H9 (cell line): Measurements from ENCODE around the gene SGMS2. TPM values are rescaled to one million over a fixed set of nuclear protein-coding genes. Genes with fewer than 3 reads are reported as not detected.

ENCODE experiments used
- DNase-seq: peaks from one replicate; pipeline ENCODE4 v3.0.0-alpha.2; 2017
- H2AFZ ChIP-seq: one replicate; pipeline ENCODE4 v1.6.1; 2013; ENCODE audit warnings: mild to moderate bottlenecking, low read length, control low read depth, moderate library complexity
- H2AK5ac ChIP-seq: 2 replicates; pipeline ENCODE4 v1.6.1; 2013; ENCODE audit warnings: low read length, control low read depth, mixed read lengths; ENCODE audit not compliant: insufficient read length
- H2BK120ac ChIP-seq: one replicate; pipeline ENCODE4 v1.6.1; 2013; ENCODE audit warnings: low read depth, mild to moderate bottlenecking, low read length, control low read depth, inconsistent platforms; ENCODE audit not compliant: poor library complexity, severe bottlenecking
- H2BK12ac ChIP-seq: 2 replicates; pipeline ENCODE4 v1.6.1; 2013; ENCODE audit warnings: low read length, control low read depth, mixed read lengths, low read depth; ENCODE audit not compliant: insufficient read length
- H2BK15ac ChIP-seq: 2 replicates; pipeline ENCODE4 v1.6.1; 2013; ENCODE audit warnings: low read depth, low read length, control low read depth
- H2BK20ac ChIP-seq: one replicate; pipeline ENCODE4 v1.6.1; 2013; ENCODE audit warnings: low read depth, mild to moderate bottlenecking, low read length, control low read depth, inconsistent platforms; ENCODE audit not compliant: poor library complexity, severe bottlenecking
- H2BK5ac ChIP-seq: 2 replicates; pipeline ENCODE4 v1.6.1; 2013; ENCODE audit warnings: low read length, control low read depth, mixed read lengths; ENCODE audit not compliant: insufficient read length
- H3K14ac ChIP-seq: 2 replicates; pipeline ENCODE4 v1.6.1; 2013; ENCODE audit warnings: low read length, control low read depth; ENCODE audit not compliant: insufficient read depth
- H3K18ac ChIP-seq: 2 replicates; pipeline ENCODE4 v1.6.1; 2013; ENCODE audit warnings: low read depth, mild to moderate bottlenecking, mixed read lengths, low read length, control low read depth; ENCODE audit not compliant: insufficient read length
- H3K23ac ChIP-seq: 2 replicates; pipeline ENCODE4 v1.6.1; 2013; ENCODE audit warnings: low read length, control low read depth, mixed read lengths, low read depth; ENCODE audit not compliant: insufficient read length
- H3K23me2 ChIP-seq: 2 replicates; pipeline ENCODE4 v1.6.1; 2013; ENCODE audit warnings: low read depth, mild to moderate bottlenecking, mixed read lengths, low read length, control low read depth; ENCODE audit not compliant: insufficient read length, poor library complexity, severe bottlenecking
- H3K27ac ChIP-seq: 2 replicates; pipeline ENCODE4 v1.5.1; 2013; ENCODE audit warnings: low read length, control low read depth, mixed read lengths, low read depth; ENCODE audit not compliant: insufficient read length
- H3K27me3 ChIP-seq: 2 replicates; pipeline ENCODE4 v1.6.1; 2013; ENCODE audit warnings: low read length, control low read depth, inconsistent platforms; ENCODE audit not compliant: insufficient read depth
- H3K4ac ChIP-seq: 2 replicates; pipeline ENCODE4 v1.6.1; 2013; ENCODE audit warnings: low read depth, mild to moderate bottlenecking, control low read depth, inconsistent platforms, low read length, moderate library complexity
- H3K4me1 ChIP-seq: 2 replicates; pipeline ENCODE4 v1.6.1; 2013; ENCODE audit warnings: low read length, control low read depth, inconsistent platforms; ENCODE audit not compliant: insufficient read depth
- H3K4me2 ChIP-seq: 2 replicates; pipeline ENCODE4 v1.6.1; 2013; ENCODE audit warnings: low read length, control low read depth, mixed read lengths; ENCODE audit not compliant: insufficient read length, insufficient read depth
- H3K56ac ChIP-seq: 2 replicates; pipeline ENCODE4 v1.6.1; 2013; ENCODE audit warnings: low read depth, mild to moderate bottlenecking, mixed read lengths, low read length, control low read depth; ENCODE audit not compliant: insufficient read length
- H3K79me1 ChIP-seq: 2 replicates; pipeline ENCODE4 v1.6.1; 2013; ENCODE audit warnings: low read depth, mild to moderate bottlenecking, moderate library complexity, low read length, control low read depth, inconsistent platforms; ENCODE audit not compliant: insufficient read depth, poor library complexity, severe bottlenecking
- H3K79me2 ChIP-seq: 2 replicates; pipeline ENCODE4 v1.6.1; 2013; ENCODE audit warnings: low read length, control low read depth, inconsistent platforms; ENCODE audit not compliant: insufficient read depth
- H3K9ac ChIP-seq: 2 replicates; pipeline ENCODE4 v1.6.1; 2013; ENCODE audit warnings: low read length, control low read depth, mixed read lengths; ENCODE audit not compliant: insufficient read length; ENCODE audit errors: extremely low read depth
- H3K9me3 ChIP-seq: one replicate; pipeline ENCODE4 v1.6.1; 2013; ENCODE audit warnings: low read depth, low read length, inconsistent platforms; ENCODE audit not compliant: control insufficient read depth
- H3T11ph ChIP-seq: one replicate; pipeline ENCODE4 v1.6.1; 2013; ENCODE audit warnings: mild to moderate bottlenecking, low read length, control low read depth, inconsistent platforms
- H4K20me1 ChIP-seq: one replicate; pipeline ENCODE4 v1.6.1; 2013; ENCODE audit not compliant: control insufficient read depth, insufficient read length, insufficient read depth
- H4K5ac ChIP-seq: 2 replicates; pipeline ENCODE4 v1.6.1; 2013; ENCODE audit warnings: low read depth, mild to moderate bottlenecking, mixed read lengths, low read length, control low read depth; ENCODE audit not compliant: insufficient read length
- H4K8ac ChIP-seq: replicated peaks from 2 replicates; pipeline ENCODE4 v1.6.1; 2013; ENCODE audit warnings: low read length, control low read depth, mixed read lengths, low read depth; ENCODE audit not compliant: insufficient read length
- H4K91ac ChIP-seq: 2 replicates; pipeline ENCODE4 v1.6.1; 2013; ENCODE audit warnings: low read depth, mild to moderate bottlenecking, moderate library complexity, mixed read lengths, low read length, control low read depth; ENCODE audit not compliant: insufficient read length
- H3K27ac Mint-ChIP-seq, 3 experiments: 2 replicates in 2 of 3; 3 replicates in 1 of 3; pipeline ENCODE4 v1.8.0; 2020 to 2021; ENCODE audit warnings: mixed read lengths in 3 of 3, mild to moderate bottlenecking in 1 of 3, moderate library complexity in 1 of 3
- H3K27me3 Mint-ChIP-seq: 2 replicates; pipeline ENCODE4 v1.8.0; 2021; ENCODE audit warnings: low read depth, mild to moderate bottlenecking, moderate library complexity, mixed read lengths
- H3K36me3 Mint-ChIP-seq, 3 experiments: 2 replicates in 2 of 3; 3 replicates in 1 of 3; pipeline ENCODE4 v1.8.0; 2020 to 2021; ENCODE audit warnings: low read depth in 3 of 3, mixed read lengths in 3 of 3; ENCODE audit not compliant: insufficient read depth in 1 of 3
- H3K4me1 Mint-ChIP-seq, 2 experiments: 2 replicates each; pipeline ENCODE4 v1.8.0; 2020; ENCODE audit warnings: mixed read lengths in 2 of 2
- H3K4me3 Mint-ChIP-seq, 2 experiments: 2 replicates in 1 of 2; 3 replicates in 1 of 2; pipeline ENCODE4 v1.8.0; 2020 to 2021; ENCODE audit warnings: mild to moderate bottlenecking in 2 of 2, mixed read lengths in 2 of 2, moderate library complexity in 1 of 2
- H3K9me3 Mint-ChIP-seq, 2 experiments: 2 replicates in 1 of 2; 3 replicates in 1 of 2; pipeline ENCODE4 v1.8.0; 2020; ENCODE audit warnings: mild to moderate bottlenecking in 2 of 2, mixed read lengths in 2 of 2, moderate library complexity in 1 of 2
- WGBS: extraction: QIAGEN DNeasy Blood & Tissue Kit; methylation state at CpG from one replicate; pipeline ENCODE4 v1.1.7; 2013; ENCODE audit warnings: missing lambda C conversion rate, low lambda C conversion rate, mixed read lengths; ENCODE audit not compliant: insufficient read length; ENCODE audit errors: extremely low coverage; 5-methylcytosine and 5-hydroxymethylcytosine counted together
- total RNA-seq: library from RNA; stranded (reverse); gene quantifications from 2 replicates; pipeline ENCODE4 v1.2.1, GENCODE V29; 2021
- TF ChIP-seq, protein P1 (sequence below): fragments of 200-600 bp; sonication (generic); conservative IDR thresholded peaks from 3 replicates; pipeline ENCODE4 v1.8.0; 2021; ENCODE audit warnings: antibody characterized with exemption, mild to moderate bottlenecking

Gene SGMS2
- total RNA-seq, 1 experiment from 2014 or later, result 9.7 TPM

DNA sequence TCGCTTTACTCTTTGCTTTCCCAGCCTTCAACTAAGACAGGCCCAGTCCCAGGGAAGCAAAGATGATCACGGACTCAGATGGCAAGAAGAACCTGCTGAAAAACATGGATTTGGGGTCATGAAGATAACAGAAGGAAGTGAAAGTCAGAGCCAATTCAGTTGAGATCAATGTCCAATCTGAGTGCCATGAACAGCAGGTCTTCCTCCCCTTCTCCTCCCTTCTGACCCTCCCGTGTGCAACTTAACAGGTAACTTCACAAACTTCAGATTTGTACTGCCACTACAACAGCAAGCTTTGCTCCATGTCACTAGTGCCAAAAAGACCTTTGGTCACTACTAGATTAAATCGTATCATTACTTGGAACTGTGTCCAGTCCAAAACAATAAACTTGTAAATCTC is 15.5 kb upstream of the SGMS2 start:
- peaks cover 32% of the 10 kb centered on the region for H3K27me3 Mint-ChIP-seq

More for the DNA sequence above, 15.5 kb upstream of the SGMS2 start:
- Histone ChIP-seq H3K9me3 (no peaks in the 10 kb centered on the region), H3K4ac (no peak overlapping the region), H2BK5ac (no peak overlapping the region), H2BK20ac (no peak overlapping the region), H3T11ph (no peak overlapping the region), H3K23me2 (no peaks in the 10 kb centered on the region), H2BK15ac (no peak overlapping the region), H4K5ac (no peak overlapping the region), H4K91ac (no peak overlapping the region), H3K56ac (no peak overlapping the region), H3K79me2 (no peaks in the 10 kb centered on the region), H3K4me1 (no peaks in the 10 kb centered on the region), H3K9ac (no peak overlapping the region), H3K23ac (no peak overlapping the region), H3K18ac (no peak overlapping the region), H3K14ac (no peak overlapping the region), H2BK12ac (no peak overlapping the region), H3K79me1 (no peaks in the 10 kb centered on the region), H4K8ac (no peak overlapping the region), H2BK120ac (no peak overlapping the region), H3K4me2 (no peak overlapping the region), H2AK5ac (no peak overlapping the region), H4K20me1 (no peaks in the 10 kb centered on the region), H3K27me3 (no peaks in the 10 kb centered on the region), H3K27ac (no peak overlapping the region), H2AFZ (no peak overlapping the region)
- H3K4me1 Mint-ChIP-seq, result no peaks in the 10 kb centered on the region
- WGBS, result no CpG with 5 or more reads among the region's 4 CpGs
- no peaks in the 10 kb centered on the region for H3K9me3 Mint-ChIP-seq
- TF ChIP-seq, protein P1, sequence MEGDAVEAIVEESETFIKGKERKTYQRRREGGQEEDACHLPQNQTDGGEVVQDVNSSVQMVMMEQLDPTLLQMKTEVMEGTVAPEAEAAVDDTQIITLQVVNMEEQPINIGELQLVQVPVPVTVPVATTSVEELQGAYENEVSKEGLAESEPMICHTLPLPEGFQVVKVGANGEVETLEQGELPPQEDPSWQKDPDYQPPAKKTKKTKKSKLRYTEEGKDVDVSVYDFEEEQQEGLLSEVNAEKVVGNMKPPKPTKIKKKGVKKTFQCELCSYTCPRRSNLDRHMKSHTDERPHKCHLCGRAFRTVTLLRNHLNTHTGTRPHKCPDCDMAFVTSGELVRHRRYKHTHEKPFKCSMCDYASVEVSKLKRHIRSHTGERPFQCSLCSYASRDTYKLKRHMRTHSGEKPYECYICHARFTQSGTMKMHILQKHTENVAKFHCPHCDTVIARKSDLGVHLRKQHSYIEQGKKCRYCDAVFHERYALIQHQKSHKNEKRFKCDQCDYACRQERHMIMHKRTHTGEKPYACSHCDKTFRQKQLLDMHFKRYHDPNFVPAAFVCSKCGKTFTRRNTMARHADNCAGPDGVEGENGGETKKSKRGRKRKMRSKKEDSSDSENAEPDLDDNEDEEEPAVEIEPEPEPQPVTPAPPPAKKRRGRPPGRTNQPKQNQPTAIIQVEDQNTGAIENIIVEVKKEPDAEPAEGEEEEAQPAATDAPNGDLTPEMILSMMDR, result no peak
- no peak overlapping the region for H3K27ac Mint-ChIP-seq
- H3K4me3 Mint-ChIP-seq, result no peak overlapping the region
- DNase-seq, result no peak
- no peaks in the 10 kb centered on the region for H3K36me3 Mint-ChIP-seq
